OCI-LY3 (cell line): Measurements from ENCODE around the gene ITGA11.

Experiments
- H2AFZ ChIP-seq: fragments of 200-600, 300-600 bp; shearing (Covaris generic); 2 replicates; pipeline ENCODE4 v1.6.0; 2014; ENCODE audit warnings: antibody characterized with exemption, low read depth, low read length
- H3K27ac ChIP-seq: fragments of 200-600, 300-600 bp; sonication (generic); 2 replicates; pipeline ENCODE4 v1.5.1; 2014; ENCODE audit warnings: mild to moderate bottlenecking, low read length, moderate library complexity, mixed read lengths
- H3K27me3 ChIP-seq: fragments of 200-600, 300-600 bp; sonication (generic); 2 replicates; pipeline ENCODE4 v1.6.1; 2014; ENCODE audit warnings: low read depth, low read length, mixed read lengths
- H3K36me3 ChIP-seq: fragments of 200-600, 300-600 bp; sonication (generic); replicated peaks from 2 replicates; pipeline ENCODE3; 2014; ENCODE audit warnings: low read depth, low read length, mixed read lengths
- H3K4me1 ChIP-seq: fragments of 300-600, 200-600 bp; sonication (generic); 2 replicates; pipeline ENCODE4 v1.6.1; 2014; ENCODE audit warnings: low read length, mixed read lengths
- H3K4me2 ChIP-seq: fragments of 200-600, 300-600 bp; sonication (generic); 2 replicates; pipeline ENCODE4 v1.6.1; 2014; ENCODE audit warnings: low read length, mixed read lengths
- H3K4me3 ChIP-seq: fragments of 300-600, 200-600 bp; sonication (generic); 2 replicates; pipeline ENCODE4 v1.5.1; 2014; ENCODE audit warnings: antibody characterized with exemption, mild to moderate bottlenecking, low read length, moderate library complexity
- H3K79me2 ChIP-seq: fragments of 300-600, 200-600 bp; shearing (Covaris generic); 2 replicates; pipeline ENCODE4 v1.6.1; 2014; ENCODE audit warnings: mild to moderate bottlenecking, low read length, mixed read lengths
- H3K9ac ChIP-seq: fragments of 300-600, 200-600 bp; shearing (Covaris generic); 2 replicates; pipeline ENCODE4 v1.6.0; 2014; ENCODE audit warnings: mild to moderate bottlenecking, low read length, moderate library complexity
- H3K9me3 ChIP-seq: fragments of 200-600, 300-600 bp; shearing (Covaris generic); 2 replicates; pipeline ENCODE4 v1.6.1; 2014; ENCODE audit warnings: low read length, mixed read lengths; ENCODE audit not compliant: insufficient read depth
- H4K20me1 ChIP-seq: fragments of 200-600, 300-600 bp; sonication (generic); 2 replicates; pipeline ENCODE4 v1.6.1; 2016; ENCODE audit warnings: low read length, mixed read lengths; ENCODE audit not compliant: insufficient read depth
- EZH2phosphoT487 ChIP-seq: fragments of 200-600 bp; shearing (Covaris generic); IDR thresholded peaks from 2 replicates; pipeline ENCODE4 v1.6.1; 2018; ENCODE audit warnings: antibody characterized with exemption, mixed run types, low read depth
- TF ChIP-seq, protein P1 (sequence below): fragments of 200-600, 300-600 bp; sonication (generic); IDR thresholded peaks from 2 replicates; pipeline ENCODE4 v1.5.1; 2014; ENCODE audit warnings: antibody characterized with exemption, low read length, low read depth

The ITGA11 gene

DNA sequence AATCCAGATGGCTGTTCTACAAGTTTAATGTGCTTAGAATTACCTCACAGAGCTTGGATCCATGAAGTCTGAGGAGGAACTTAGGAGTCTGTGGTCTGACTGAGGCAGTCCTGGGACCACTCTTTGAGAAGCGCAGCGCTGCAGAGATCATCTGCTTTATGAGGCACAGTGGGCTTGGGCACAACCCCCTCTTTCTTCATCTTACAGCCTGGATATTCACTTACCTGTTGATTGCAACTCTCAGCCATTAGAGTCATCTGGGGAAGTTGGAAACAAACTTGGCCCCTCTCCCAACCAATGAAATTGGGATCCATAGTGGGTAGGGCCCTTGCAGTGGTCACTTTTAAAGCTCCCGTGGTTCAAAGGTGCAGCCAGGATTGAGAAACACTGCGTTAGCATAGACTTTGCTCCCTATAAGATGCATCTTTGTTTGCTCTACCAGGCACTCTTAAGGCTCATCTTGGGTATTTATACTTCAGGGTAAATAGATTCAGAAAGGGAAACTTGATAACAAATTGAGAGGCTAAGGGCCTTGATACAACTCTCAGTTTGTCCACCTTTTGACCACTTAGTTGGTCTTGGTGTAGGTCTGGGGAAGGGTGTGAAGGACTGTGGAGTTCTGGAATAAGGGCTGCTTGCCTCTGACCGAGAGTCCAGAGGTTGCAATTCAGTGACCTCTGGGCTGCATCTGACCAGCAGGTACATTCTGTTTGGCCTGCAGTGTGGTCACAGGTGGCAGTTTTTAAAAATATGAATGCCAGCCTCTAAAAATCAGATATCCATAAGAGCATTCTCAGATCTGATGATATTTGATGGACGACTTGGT lies 131.6 kb downstream of the ITGA11 start:
- Histone ChIP-seq H3K27ac (no peak overlapping the region), H3K4me3 (no peak overlapping the region), H3K36me3 (peaks cover 17% of the 10 kb centered on the region), H2AFZ (no peak overlapping the region), H4K20me1 (no peaks in the 10 kb centered on the region), H3K79me2 (peaks cover 6% of the 10 kb centered on the region), H3K4me1 (peaks cover 41% of the 10 kb centered on the region), H3K9me3 (no peaks in the 10 kb centered on the region), H3K4me2 (no peak overlapping the region; the same call in 1 of the 2 replicates), H3K27me3 (no peaks in the 10 kb centered on the region), H3K9ac (no peak overlapping the region)
- TF ChIP-seq, protein P1, sequence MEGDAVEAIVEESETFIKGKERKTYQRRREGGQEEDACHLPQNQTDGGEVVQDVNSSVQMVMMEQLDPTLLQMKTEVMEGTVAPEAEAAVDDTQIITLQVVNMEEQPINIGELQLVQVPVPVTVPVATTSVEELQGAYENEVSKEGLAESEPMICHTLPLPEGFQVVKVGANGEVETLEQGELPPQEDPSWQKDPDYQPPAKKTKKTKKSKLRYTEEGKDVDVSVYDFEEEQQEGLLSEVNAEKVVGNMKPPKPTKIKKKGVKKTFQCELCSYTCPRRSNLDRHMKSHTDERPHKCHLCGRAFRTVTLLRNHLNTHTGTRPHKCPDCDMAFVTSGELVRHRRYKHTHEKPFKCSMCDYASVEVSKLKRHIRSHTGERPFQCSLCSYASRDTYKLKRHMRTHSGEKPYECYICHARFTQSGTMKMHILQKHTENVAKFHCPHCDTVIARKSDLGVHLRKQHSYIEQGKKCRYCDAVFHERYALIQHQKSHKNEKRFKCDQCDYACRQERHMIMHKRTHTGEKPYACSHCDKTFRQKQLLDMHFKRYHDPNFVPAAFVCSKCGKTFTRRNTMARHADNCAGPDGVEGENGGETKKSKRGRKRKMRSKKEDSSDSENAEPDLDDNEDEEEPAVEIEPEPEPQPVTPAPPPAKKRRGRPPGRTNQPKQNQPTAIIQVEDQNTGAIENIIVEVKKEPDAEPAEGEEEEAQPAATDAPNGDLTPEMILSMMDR = no peak
- TF ChIP-seq EZH2phosphoT487 = no peak

DNA sequence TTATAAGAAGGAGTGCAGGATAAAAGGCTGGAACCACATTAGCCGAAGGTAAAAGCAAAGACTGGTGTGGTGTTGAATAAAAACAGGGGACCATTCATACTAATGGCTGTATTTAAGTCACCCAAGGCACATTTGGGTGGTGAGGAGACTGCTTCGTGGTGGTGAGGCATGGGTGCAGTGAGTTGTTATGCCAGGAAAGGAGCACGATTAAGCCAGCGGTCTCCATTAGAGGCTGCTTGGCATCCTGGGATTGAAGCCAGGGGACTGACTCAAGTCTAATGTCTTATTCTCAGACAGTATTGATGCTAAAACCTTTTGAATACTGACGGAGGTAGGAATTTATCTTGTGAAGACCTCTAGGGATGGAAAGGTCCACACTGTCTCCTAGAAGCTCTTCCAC lies 132.5 kb downstream of the ITGA11 start:
- Histone ChIP-seq H3K36me3 (peaks cover 24% of the 10 kb centered on the region), H3K9me3 (no peaks in the 10 kb centered on the region), H3K4me2 (peak overlapping the region; percentile 63), H3K4me3 (peak overlapping the region; percentile 67), H4K20me1 (no peaks in the 10 kb centered on the region), H3K4me1 (peaks cover 42% of the 10 kb centered on the region), H2AFZ (no peak overlapping the region), H3K79me2 (peaks cover 6% of the 10 kb centered on the region), H3K9ac (peak overlapping the region; percentile 25; the same call in 1 of the 2 replicates), H3K27me3 (no peaks in the 10 kb centered on the region), H3K27ac (peak overlapping the region; percentile 89)
- TF ChIP-seq, protein P1 = no peak
- no peak for TF ChIP-seq EZH2phosphoT487

DNA sequence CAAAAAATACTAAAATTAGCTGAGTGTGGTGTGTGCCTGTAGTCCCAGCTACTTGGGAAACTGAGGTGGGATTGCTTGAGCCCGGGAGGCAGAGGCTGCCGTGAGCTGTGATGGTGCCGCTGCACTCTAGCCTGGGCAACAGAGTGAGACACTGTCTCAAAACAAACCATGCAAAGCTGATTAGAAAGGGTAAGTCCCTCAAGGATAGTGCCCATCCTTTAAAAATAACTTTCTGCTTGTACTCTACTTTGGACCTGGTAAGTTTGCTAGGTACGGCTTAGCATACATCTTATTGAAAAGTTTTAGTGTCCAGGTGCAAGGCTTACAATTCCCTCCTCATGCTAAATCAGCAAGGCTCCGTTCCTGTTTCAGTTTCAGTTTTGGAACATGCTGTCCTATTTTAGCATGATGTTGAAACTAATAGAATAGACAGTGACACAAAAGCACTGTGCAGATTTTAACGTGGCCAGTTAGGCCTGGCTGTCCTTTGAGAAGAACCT lies 133.0 kb downstream of the ITGA11 start:
- no peaks in the 10 kb centered on the region for H3K9me3 ChIP-seq
- H3K4me3 ChIP-seq = peak overlapping the region; percentile 67
- no peaks in the 10 kb centered on the region for H4K20me1 ChIP-seq
- peaks cover 27% of the 10 kb centered on the region for H3K36me3 ChIP-seq
- TF ChIP-seq, protein P1 = no peak
- no peak for TF ChIP-seq EZH2phosphoT487
- H2AFZ ChIP-seq = no peak overlapping the region
- H3K27me3 ChIP-seq = no peaks in the 10 kb centered on the region
- peaks cover 42% of the 10 kb centered on the region for H3K4me1 ChIP-seq
- peak overlapping the region; percentile 63 for H3K4me2 ChIP-seq
- peak overlapping the region; percentile 45 for H3K9ac ChIP-seq
- H3K79me2 ChIP-seq = peaks cover 11% of the 10 kb centered on the region
- peak overlapping the region; percentile 89 for H3K27ac ChIP-seq

DNA sequence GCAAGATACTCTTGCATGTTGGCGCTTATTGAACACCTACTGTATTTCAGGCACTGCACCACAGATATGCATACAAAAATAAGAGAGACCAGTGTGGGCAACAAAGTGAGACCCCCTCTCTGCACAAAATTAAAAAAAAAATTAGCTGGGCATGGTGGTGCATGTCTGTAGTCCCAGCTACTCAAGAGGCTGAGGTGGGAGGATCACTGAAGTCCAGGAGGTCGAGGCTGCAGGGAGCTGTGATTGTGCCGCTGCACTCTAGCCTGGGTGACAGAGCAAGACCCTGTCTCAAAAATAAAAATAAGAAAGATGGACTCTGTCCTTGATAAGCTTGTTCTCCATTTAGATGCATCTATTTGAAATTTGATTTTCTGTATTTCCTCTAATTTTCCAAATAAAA lies 133.6 kb downstream of the ITGA11 start:
- Histone ChIP-seq H3K9me3 (no peaks in the 10 kb centered on the region), H3K4me2 (peak overlapping the region; percentile 63), H3K79me2 (peaks cover 17% of the 10 kb centered on the region), H3K4me3 (peak overlapping the region; percentile 67), H4K20me1 (no peaks in the 10 kb centered on the region), H3K9ac (peak overlapping the region; percentile 45; the same call in 1 of the 2 replicates), H3K4me1 (peaks cover 42% of the 10 kb centered on the region), H3K27ac (peak overlapping the region; percentile 89), H2AFZ (no peak overlapping the region), H3K36me3 (peaks cover 32% of the 10 kb centered on the region), H3K27me3 (no peaks in the 10 kb centered on the region)
- TF ChIP-seq EZH2phosphoT487 = no peak
- TF ChIP-seq, protein P1 = no peak
